Activated T-cell treated with anti-CD3 and anti-CD28 coated beads, Interleukin-2, amount 50 U/mL, for 72 hours (primary cell): ENCODE results near the gene CFAP74. TPM values are rescaled to one million over a fixed set of nuclear protein-coding genes. Genes with fewer than 3 reads are reported as not detected.

Experiments
- ATAC-seq, 2 donors: fragments of 150-1000 bp; cut with Tn5 transposase; replicated peaks in 1 of 2; 2 replicates each; pipeline ENCODE4 v1.10.0; 2021; ENCODE audit warnings: moderate library complexity in 2 of 2, mild to moderate bottlenecking in 1 of 2
- DNase-seq, 2 donors: peaks; one replicate each; pipeline ENCODE4 v3.0.0; 2021 to 2022; ENCODE audit warnings: mixed read lengths in 1 of 2
- H3K27ac Mint-ChIP-seq: one replicate; pipeline ENCODE4 v1.8.0; 2022; ENCODE audit warnings: mild to moderate bottlenecking, moderate library complexity, mixed read lengths
- H3K27me3 Mint-ChIP-seq: one replicate; pipeline ENCODE4 v1.8.0; 2022; ENCODE audit warnings: low read depth, mixed read lengths
- H3K36me3 Mint-ChIP-seq, 2 donors: one replicate each; pipeline ENCODE4 v1.8.0; 2022; ENCODE audit warnings: mixed read lengths in 2 of 2, mild to moderate bottlenecking in 1 of 2; ENCODE audit not compliant: insufficient read depth in 2 of 2
- H3K4me1 Mint-ChIP-seq: one replicate; pipeline ENCODE4 v1.8.0; 2022; ENCODE audit warnings: low read depth, mixed read lengths
- H3K4me3 Mint-ChIP-seq, 2 donors: one replicate each; pipeline ENCODE4 v1.8.0; 2022; ENCODE audit warnings: mild to moderate bottlenecking in 2 of 2, mixed read lengths in 2 of 2, moderate library complexity in 2 of 2
- H3K9me3 Mint-ChIP-seq, 2 donors: one replicate each; pipeline ENCODE4 v1.8.0; 2022; ENCODE audit warnings: mixed read lengths in 2 of 2
- total RNA-seq, 2 donors: library from RNA; stranded (reverse); gene quantifications; one replicate each; pipeline ENCODE4 v1.2.3, GENCODE V29; 2022

Gene CFAP74, protein sequence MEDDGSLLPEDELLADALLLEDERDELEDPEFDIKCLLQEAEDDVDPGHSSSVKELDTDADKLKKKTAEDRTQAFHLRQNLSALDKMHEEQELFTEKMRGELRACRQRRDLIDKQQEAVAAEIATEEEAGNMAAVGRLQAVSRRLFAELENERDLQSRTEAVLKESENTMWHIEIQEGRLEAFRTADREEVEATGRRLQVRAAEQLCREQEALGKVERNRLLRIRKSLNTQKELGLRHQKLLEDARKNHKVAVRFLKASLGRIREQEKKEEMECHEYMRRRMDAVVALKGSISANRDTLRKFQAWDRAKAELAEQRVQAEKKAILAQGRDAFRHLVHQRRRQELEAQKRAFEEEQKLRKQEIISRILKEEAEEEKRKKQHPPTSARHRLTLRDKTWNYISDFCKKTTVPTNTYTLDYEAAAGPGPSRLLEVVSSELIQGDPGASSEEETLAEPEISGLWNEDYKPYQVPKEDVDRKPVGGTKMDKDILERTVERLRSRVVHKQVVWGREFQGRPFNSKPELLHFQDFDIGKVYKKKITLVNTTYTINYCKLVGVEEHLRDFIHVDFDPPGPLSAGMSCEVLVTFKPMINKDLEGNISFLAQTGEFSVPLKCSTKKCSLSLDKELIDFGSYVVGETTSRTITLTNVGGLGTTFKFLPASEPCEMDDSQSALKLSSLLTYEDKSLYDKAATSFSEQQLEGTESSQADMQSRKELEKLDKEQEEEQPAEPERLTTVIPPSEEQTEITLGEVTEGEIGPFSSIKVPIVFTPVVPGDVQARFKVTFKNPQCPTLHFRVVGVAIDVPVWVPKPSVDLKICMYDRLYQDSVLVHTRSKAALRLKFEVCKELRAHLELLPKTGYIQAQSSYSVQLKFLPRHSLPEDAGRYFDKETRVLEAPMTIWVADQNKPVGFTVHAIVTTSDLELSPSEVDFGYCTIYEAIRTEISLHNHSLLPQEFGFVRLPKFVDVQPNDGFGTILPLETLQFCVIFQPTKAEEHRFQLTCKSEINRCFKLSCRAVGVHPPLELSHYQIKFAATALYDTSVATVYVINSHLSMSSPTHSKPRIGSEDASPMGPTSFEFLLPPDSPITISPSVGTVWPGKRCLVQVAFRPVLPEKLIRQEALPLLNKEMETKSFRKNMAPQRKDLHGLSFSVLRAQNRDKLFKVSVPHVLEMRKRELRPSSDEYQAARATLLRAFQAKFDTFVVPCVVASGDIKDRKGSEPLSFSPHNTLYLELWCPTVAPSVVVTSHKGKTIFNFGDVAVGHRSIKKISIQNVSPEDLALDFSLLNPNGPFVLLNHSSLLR (N-terminal part only)
- not detected for total RNA-seq

DNA sequence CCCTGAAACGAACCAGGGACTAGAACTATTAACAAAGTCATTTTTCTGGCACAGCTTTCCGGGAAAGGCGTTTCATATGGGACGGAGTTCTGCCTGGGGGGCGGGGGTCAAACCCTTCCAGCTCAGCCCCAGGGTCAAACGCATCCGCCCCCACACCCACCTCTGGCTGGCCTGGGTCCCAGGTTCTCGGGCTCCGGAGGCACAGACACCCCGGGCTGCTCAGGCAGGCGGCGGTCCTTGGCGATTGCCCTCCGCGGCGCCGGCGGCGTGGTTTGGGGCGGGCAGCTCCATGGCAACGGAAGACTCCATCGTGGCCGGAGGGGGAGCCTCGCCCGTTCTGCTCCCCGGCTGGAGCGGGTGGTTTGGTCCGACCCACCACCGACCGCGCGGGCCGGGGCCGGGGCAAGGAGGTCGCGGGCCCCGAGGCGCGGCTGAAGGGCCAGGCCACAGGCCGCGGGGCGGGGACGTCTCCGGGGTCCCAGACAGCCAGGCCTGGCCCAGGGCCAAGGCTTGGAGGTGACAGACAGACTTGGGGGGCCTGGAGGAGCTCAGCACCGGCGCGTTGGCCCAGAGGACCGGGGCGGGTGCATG is at the start of gene CFAP74:
CFAP74 (minus strand) TSS at position 246 of the 591 bp plus-strand sequence. CDS start 12,830 bp downstream, outside the sequence.
- peak; percentile 38 to 44 for DNase-seq
- peak; percentile 39 to 58 for ATAC-seq
- no peak within 1 kb of the TSS for H3K27ac Mint-ChIP-seq

GRCh38 chr1:2053217-2053616 is 49.6 kb upstream of the CFAP74 start:
- Mint-ChIP-seq H3K27me3 (peaks cover 13% of the 10 kb centered on the region), H3K27ac (no peak overlapping the region), H3K36me3 (no peaks in the 10 kb centered on the region), H3K4me3 (no peak overlapping the region), H3K9me3 (no peaks in the 10 kb centered on the region), H3K4me1 (peaks cover 13% of the 10 kb centered on the region)
- no peak for DNase-seq
- ATAC-seq, result no peak

More for the DNA sequence above, at the start of gene CFAP74:
- Mint-ChIP-seq H3K4me3 (no peak within 1 kb of the TSS), H3K4me1 (no peaks in the 10 kb centered on the region), H3K27me3 (peaks cover 37% of the 10 kb centered on the region), H3K36me3 (no peaks in the 10 kb centered on the region), H3K9me3 (no peaks in the 10 kb centered on the region)

- Mint-ChIP-seq H3K27me3 (peaks cover 15% of the 10 kb centered on the region), H3K9me3 (no peaks in the 10 kb centered on the region), H3K36me3 (no peaks in the 10 kb centered on the region), H3K27ac (no peak overlapping the region), H3K4me1 (peaks cover 14% of the 10 kb centered on the region), H3K4me3 (peak overlapping the region; percentile 25 to 46)
- DNase-seq, result no peak
- no peak for ATAC-seq
Observed at GRCh38 chr1:2052756-2053155, 49.2 kb upstream of the CFAP74 start.

GRCh38 chr1:2052054-2052679 is 48.6 kb upstream of the CFAP74 start:
- no peaks in the 10 kb centered on the region for H3K9me3 Mint-ChIP-seq
- DNase-seq (no peak), ATAC-seq (no peak)
- no peaks in the 10 kb centered on the region for H3K36me3 Mint-ChIP-seq
- H3K27ac Mint-ChIP-seq, result no peak overlapping the region
- H3K4me1 Mint-ChIP-seq, result peaks cover 14% of the 10 kb centered on the region
- peak overlapping the region; percentile 52 to 76 for H3K4me3 Mint-ChIP-seq
- peaks cover 15% of the 10 kb centered on the region for H3K27me3 Mint-ChIP-seq

DNA sequence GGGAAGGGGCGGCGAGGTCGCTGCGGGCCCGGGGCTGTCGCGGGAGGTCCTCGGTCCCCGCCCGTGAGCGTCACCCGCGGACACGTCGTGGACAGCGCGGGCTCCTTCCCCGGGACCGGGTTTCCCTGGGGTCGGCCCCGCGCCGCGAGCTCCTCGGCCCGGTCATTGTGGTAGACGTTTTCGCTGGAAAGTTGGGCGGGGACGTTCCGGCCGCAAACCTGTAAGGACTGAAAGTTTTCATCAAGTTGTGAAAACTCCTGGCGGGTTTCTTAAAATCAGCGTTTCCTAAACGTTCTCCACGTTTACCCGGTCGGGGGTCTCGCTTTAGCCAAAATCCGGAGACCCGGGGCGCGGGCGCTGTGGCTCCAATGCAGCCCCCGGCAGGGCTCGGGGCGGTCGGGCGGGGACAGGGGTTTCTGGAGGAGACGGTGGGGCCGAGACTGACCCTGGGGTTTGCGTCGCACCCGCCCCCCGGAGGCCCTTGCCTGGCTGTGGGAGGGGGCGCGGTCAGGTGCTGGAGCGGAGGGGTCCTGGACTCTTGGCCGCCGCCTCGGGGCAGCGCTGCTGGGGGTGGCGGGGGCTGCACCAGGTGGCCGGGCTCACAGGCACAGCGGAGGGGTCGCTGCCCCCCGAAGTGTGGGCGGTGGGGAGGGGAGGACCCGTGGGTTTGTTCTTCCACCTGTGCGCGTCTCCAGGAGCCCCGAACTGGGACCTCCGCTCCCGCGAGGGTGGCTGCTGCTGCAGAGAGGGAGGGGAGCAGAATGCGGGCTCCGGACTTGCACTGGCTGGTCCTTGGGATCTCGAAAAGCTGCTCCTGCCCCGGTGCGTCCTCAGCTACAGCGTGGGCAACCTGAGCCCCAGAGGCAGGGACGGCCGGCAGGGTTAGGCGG is 47.5 kb upstream of the CFAP74 start:
- H3K27ac Mint-ChIP-seq, result no peak overlapping the region
- H3K36me3 Mint-ChIP-seq, result no peaks in the 10 kb centered on the region
- DNase-seq (no peak), ATAC-seq (no peak)
- H3K9me3 Mint-ChIP-seq, result no peaks in the 10 kb centered on the region
- peaks cover 15% of the 10 kb centered on the region for H3K27me3 Mint-ChIP-seq
- H3K4me3 Mint-ChIP-seq, result peak overlapping the region; percentile 52 to 76
- peaks cover 14% of the 10 kb centered on the region for H3K4me1 Mint-ChIP-seq

GRCh38 chr1:2050461-2050792 is 46.8 kb upstream of the CFAP74 start:
- Mint-ChIP-seq H3K27me3 (peaks cover 15% of the 10 kb centered on the region), H3K4me3 (peak overlapping the region; percentile 49 to 76), H3K9me3 (no peaks in the 10 kb centered on the region), H3K4me1 (peaks cover 19% of the 10 kb centered on the region), H3K27ac (no peak overlapping the region), H3K36me3 (no peaks in the 10 kb centered on the region)
- ATAC-seq (no peak), DNase-seq (no peak)

GRCh38 chr1:2049718-2050431 is 46.3 kb upstream of the CFAP74 start, which contains the start of gene PRKCZ:
Gene PRKCZ, plus strand, starts transcription at chr1:2050411. Its CDS starts 220 bp downstream, at chr1:2050631.
- H3K27ac Mint-ChIP-seq, result no peak within 1 kb of the TSS
- H3K36me3 Mint-ChIP-seq, result no peaks in the 10 kb centered on the region
- peaks cover 15% of the 10 kb centered on the region for H3K27me3 Mint-ChIP-seq
- ATAC-seq (peak; percentile 93 to 94), DNase-seq (peak; percentile 96)
- no peaks in the 10 kb centered on the region for H3K9me3 Mint-ChIP-seq
- peak within 1 kb of the TSS; percentile 86 to 91 for H3K4me3 Mint-ChIP-seq
- peaks cover 23% of the 10 kb centered on the region for H3K4me1 Mint-ChIP-seq

DNA sequence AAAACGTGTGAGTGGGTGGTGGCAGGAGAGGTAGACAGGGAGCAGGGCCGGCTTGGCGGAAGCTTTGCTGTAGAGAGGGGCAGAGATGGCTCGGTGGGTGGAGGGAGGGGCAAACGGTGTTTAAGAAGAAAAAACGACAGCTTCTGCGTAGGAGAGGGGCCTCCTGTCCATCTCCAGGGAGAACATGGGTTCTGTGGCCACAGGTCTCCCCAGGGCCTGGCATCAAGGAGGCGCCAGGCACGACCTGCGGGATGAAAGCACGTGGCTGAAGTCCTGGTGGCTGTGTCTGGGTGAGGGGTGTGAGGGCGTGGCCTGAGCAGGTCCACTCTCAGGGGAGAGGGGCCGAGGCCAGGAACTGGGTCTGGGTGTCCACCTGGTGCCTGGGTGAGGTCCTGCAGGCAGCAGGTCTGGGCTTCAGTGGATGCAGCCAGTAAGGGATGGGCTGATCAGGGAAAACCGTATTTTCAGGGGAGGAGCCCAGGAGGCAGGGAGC is 45.7 kb upstream of the CFAP74 start:
- Mint-ChIP-seq H3K27me3 (peaks cover 15% of the 10 kb centered on the region), H3K4me3 (peak overlapping the region; percentile 86 to 91), H3K27ac (no peak overlapping the region), H3K36me3 (no peaks in the 10 kb centered on the region), H3K9me3 (no peaks in the 10 kb centered on the region), H3K4me1 (peaks cover 23% of the 10 kb centered on the region)
- peak; percentile 22 to 25 for DNase-seq
- no peak for ATAC-seq

DNA sequence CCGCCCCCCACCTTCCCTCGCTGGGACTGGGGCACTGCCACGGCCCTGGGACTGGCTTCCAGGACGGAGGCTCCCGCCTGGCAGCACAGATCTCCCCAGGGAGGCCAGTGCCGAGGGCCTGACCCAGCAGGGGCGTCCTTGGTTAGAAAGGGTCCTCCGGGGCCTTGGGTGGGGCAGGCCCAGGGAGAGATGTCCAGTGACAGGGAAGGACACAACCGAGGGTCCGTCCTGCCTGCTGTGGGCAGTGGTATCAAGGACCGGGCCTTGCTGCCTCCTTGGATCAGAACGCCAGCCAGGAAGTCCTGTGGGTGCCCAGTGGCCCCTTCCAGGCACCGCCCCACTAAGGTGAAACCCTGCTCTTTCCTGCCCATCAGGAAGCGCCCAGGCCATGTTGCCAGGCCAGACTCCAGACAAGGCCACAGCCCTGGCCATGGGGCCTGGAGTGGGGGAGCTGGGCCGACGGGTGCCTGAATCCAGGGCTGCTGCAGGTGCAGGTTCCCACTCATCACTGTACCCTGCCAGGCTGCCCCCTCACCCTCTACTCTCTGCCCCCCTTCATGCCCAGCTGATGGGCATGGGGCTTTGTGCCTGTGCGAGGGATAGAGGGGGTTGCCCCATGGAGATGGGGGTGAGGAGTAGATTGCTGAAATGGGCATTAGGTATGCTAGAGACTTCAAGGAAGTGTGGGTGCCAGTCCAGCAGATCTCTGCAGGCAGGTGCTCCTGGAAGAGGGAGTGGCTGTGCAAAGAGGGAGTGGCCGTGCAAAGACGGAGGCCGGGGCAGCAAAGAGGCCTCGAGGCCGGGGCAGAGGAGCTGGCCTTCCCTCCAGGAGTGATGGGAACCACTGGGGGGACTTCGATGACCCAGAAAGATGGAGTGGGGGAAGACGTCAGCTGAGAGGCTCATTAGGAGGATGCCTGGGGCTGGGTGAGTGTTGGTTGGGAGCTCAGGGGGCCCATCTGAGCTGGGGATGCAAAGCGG is 44.5 kb upstream of the CFAP74 start:
- ATAC-seq (no peak), DNase-seq (no peak)
- Mint-ChIP-seq H3K9me3 (no peaks in the 10 kb centered on the region), H3K4me1 (peaks cover 29% of the 10 kb centered on the region), H3K27ac (peak overlapping the region; percentile 4), H3K4me3 (peak overlapping the region; percentile 86 to 91), H3K36me3 (no peaks in the 10 kb centered on the region), H3K27me3 (peaks cover 15% of the 10 kb centered on the region)
